ENCODE data around the gene FCHSD2.
"Not testable (repeated sequence)": the region's sequence is repeated elsewhere in the genome, so short reads cannot be mapped to it uniquely, and the experiment has no call there.

FCHSD2 gene

DNA sequence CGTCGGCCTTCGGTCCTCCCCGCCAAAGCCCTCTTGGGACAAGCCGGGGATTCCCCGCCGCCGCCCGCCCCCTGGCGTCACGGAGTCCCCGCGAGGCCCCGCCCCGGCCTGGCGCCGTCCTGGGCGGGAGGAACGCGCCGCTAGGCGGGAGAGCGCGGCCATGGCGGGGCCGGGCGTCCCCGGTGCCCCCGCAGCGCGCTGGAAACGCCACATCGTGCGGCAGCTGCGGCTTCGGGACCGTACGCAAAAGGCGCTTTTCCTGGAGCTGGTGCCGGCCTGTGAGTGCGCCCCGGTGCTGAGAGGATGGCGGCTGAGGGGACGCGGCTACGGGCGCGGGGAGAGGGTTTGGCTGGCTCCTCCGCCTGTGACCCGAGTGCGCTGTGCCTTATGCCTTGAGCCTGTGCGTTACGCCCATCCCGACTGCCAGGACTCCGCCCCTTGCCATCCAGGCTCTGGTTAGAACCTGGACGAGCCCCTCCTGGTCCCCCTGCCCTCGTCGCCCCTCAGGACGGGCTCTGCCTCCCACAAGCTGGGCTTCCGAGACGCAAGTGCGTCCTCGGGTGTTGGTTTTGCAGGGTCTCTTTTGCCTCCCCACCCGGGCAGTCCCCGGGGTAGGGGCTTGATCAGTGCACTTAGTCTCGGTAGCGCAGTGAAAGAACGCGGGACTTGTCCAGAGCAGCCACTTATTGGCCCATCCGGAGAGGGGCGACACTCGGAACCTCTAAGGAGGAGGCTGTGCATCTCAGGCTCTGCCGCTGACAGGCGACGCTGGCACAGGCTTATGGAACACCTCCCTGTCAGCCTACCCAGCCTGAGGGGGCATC, 327.6 kb downstream of the FCHSD2 start, which contains the start of gene ATG16L2:
TSS of gene ATG16L2 (plus strand) at position 126 of the 824 bp plus-strand sequence. CDS start at position 161, 35 bp downstream.
- peak; percentile 92 for DNase-seq (ENCODE audit: insufficient read length, low spot score)
- FAIRE-seq, result no peak
- TF ChIP-seq, protein P1, sequence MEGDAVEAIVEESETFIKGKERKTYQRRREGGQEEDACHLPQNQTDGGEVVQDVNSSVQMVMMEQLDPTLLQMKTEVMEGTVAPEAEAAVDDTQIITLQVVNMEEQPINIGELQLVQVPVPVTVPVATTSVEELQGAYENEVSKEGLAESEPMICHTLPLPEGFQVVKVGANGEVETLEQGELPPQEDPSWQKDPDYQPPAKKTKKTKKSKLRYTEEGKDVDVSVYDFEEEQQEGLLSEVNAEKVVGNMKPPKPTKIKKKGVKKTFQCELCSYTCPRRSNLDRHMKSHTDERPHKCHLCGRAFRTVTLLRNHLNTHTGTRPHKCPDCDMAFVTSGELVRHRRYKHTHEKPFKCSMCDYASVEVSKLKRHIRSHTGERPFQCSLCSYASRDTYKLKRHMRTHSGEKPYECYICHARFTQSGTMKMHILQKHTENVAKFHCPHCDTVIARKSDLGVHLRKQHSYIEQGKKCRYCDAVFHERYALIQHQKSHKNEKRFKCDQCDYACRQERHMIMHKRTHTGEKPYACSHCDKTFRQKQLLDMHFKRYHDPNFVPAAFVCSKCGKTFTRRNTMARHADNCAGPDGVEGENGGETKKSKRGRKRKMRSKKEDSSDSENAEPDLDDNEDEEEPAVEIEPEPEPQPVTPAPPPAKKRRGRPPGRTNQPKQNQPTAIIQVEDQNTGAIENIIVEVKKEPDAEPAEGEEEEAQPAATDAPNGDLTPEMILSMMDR (IDR thresholded peaks at IDR 0.05; ENCODE audit: insufficient read depth, missing control alignments), result no peak

DNA sequence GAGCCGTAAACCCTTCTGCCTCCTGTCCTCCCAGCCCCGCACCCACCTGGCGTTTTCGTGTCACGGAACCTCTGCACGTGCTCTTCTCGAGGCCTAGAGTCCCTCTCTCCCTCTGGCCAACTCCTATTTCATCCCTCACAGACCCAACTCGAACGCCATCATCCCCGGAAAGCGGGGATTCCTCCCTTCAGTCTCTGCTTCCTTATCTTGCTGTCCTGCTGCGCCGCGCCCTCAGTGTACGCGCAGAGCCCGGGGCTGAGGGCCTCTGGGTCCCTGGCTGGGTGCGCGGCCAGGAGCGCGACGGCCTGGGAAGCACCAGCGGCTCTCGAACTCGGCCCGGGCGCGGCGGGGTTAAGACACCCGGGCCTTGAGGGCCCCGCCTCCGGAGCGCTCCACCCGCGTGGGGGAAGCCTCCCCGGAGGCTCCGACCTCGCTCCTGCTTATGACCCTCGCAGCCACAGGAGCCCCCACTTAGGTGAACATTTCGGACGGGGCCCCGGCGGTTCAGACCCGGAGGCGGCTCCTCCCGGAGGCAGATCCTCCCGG, 328.3 kb downstream of the FCHSD2 start:
- TF ChIP-seq, protein P1 (IDR thresholded peaks at IDR 0.05; ENCODE audit: insufficient read depth, missing control alignments), result no peak
- FAIRE-seq (no peak), DNase-seq (ENCODE audit: insufficient read length, low spot score) (peak; percentile 72)

DNA sequence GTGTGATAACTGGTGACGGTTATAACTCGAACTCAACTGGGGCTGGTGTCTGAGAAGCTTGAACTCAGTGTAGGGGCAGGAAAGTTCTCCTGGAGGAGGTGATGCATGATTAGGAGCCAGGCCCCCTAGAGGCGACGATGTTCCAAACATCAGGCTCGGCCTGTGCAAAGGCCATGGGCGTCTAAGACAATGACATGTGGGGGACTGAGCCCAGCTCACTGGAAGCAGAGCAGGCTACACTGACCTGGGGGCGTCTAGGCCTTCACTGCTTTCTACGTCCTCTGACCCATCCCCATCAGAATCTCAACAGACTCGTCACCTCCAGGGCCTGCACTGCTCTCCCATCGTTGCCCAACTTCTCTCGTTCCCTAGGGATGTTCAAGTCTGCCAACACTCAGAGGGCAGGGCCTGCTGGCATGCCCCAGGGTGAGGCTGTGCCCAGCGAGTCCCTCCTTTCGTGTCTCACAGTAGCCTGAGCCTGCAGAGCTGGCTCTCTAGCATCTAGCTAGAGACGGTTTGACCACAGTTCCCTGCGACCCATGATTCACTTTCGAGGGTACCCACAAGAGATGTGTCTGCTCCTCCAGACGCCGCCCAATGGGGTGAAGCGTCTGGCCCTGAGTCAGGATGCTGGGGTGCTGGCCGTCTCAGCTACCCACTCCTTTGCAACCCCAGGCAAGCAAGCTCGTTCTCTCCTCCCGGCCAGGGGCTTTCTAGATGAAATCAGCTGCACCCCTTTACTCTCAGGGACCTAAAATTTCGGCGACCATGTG, 329.0 kb downstream of the FCHSD2 start:
- TF ChIP-seq, protein P1 (IDR thresholded peaks at IDR 0.05; ENCODE audit: insufficient read depth, missing control alignments), result peak; percentile 56
- no peak for FAIRE-seq
- peak; percentile 30 for DNase-seq (ENCODE audit: insufficient read length, low spot score)

DNA sequence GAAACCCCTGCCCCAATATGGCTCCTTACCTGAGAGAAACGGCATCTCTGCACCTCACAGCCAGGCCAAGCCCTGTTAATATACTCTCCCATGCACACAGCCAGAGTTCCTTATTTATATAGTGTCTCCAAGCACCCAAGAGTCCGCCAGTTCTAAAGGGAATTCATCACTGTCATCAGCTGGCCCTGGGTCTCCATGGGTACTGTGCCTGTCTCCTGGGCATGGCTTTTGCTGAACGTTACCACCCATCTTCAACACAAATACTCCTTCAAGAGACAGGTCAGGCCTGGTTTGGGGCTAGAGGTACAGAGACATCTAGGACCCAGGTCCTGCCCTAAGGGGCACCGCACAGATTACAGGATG, 329.5 kb downstream of the FCHSD2 start:
- TF ChIP-seq, protein P1 (IDR thresholded peaks at IDR 0.05; ENCODE audit: insufficient read depth, missing control alignments), result no peak
- FAIRE-seq (no peak), DNase-seq (ENCODE audit: insufficient read length, low spot score) (no peak)

DNA sequence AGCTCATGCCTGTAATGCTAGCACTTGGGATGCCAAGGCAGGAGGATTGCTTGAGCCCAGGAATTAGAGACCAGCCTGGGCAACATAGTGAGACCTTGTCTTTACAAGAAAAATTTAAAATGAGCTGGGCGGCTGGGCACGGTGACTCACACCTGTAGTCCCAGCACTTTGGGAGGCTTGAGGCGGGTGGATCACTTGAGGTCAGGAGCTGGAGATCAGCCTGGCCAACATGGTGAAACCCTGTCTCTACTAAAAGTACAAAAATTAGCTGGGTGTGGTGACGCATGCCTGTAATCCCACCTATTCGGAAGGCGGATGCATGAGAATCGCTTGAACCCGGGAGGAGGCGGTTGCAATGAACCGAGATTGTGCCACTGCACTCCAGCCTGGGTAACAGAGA, 330.4 kb downstream of the FCHSD2 start:
- DNase-seq (ENCODE audit: insufficient read length, low spot score), result not testable (repeated sequence)

DNA sequence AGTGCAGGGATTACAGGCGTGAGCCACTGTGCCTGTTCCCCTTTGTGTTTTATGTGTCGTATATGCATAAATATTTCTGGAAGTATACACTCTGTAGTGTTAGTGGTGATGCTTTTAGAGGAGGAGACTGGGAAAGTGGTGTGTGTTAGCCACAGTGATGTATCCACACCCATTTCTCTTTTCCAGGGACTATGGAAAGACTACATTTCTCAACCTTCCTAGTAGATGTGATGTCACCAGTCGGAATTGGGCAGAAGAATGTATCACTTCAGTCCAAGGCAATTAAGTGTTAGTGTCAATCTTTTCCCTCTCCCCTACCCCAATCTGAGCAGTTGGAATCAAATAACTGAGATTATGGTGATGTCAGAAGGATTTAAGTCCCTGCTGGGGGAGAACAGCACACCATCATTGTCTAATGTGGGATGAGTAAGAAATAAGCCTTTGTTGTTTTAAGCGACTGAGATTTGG, 333.8 kb downstream of the FCHSD2 start:
- TF ChIP-seq, protein P1 (IDR thresholded peaks at IDR 0.05; ENCODE audit: insufficient read depth, missing control alignments), result no peak
- no peak for FAIRE-seq
- no peak for DNase-seq (ENCODE audit: insufficient read length, low spot score)

More for the DNA sequence above, 330.4 kb downstream of the FCHSD2 start:
- not testable (repeated sequence) for FAIRE-seq

DNA sequence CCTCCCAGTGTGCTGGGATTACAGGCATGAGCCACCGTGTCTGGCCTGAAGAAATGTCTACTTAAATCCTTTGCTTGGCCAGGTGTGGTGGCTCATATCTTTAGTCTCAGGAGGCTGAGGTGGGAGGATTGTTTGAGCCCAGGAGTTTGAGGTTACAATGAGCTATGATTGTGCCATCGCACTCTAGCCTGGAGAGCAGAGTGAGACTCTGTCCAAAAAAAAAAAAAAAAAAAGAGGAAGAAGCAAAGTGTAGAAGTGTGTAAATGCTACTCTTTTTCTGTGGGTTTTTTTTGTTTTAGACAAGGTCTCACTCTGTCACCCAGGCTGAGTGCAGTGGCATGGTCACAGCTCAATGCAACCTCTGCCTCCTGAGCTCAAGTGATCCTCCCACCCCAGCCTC, 334.3 kb downstream of the FCHSD2 start:
- DNase-seq (ENCODE audit: insufficient read length, low spot score) (no peak), FAIRE-seq (no peak)
- TF ChIP-seq, protein P1 (IDR thresholded peaks at IDR 0.05; ENCODE audit: insufficient read depth, missing control alignments), result no peak
